Choroid plexus epithelial cell (primary cell): ENCODE measurements around the gene INAFM2.

Experiments
- DNase-seq: peaks from one replicate; pipeline ENCODE4 v3.0.0-alpha.2; 2010; ENCODE audit warnings: low read depth
- H3K4me3 ChIP-seq: 2 replicates; pipeline ENCODE4 v1.5.1; 2011; ENCODE audit warnings: low read depth, mild to moderate bottlenecking, control low read depth, low read length, moderate library complexity
- TF ChIP-seq, protein P1 (sequence below): conservative IDR thresholded peaks from 2 replicates; pipeline ENCODE4 v1.5.1; 2011; ENCODE audit warnings: low read depth, mild to moderate bottlenecking, control low read depth, inconsistent platforms, low read length, moderate library complexity

The INAFM2 gene

DNA sequence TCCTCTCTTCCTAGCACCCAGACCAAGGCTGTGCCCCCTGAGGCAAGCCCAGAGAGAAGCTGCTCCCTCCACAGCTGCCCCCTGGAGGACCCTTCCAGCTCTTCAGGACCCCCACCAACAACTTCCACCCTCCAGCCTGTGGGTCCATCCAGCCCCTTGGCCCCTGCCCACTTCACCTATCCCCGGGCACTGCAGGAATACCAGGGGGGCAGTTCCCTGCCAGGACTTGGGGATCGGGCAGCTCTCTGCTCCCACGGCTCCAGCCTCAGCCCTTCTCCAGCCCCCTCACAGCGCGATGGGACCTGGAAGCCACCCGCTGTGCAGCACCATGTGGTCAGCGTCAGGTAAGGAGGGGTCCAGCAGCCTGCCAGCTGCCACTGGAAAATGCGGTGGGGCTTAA lies 40.1 kb downstream of the INAFM2 start:
- TF ChIP-seq, protein P1, sequence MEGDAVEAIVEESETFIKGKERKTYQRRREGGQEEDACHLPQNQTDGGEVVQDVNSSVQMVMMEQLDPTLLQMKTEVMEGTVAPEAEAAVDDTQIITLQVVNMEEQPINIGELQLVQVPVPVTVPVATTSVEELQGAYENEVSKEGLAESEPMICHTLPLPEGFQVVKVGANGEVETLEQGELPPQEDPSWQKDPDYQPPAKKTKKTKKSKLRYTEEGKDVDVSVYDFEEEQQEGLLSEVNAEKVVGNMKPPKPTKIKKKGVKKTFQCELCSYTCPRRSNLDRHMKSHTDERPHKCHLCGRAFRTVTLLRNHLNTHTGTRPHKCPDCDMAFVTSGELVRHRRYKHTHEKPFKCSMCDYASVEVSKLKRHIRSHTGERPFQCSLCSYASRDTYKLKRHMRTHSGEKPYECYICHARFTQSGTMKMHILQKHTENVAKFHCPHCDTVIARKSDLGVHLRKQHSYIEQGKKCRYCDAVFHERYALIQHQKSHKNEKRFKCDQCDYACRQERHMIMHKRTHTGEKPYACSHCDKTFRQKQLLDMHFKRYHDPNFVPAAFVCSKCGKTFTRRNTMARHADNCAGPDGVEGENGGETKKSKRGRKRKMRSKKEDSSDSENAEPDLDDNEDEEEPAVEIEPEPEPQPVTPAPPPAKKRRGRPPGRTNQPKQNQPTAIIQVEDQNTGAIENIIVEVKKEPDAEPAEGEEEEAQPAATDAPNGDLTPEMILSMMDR, result no peak
- DNase-seq, result no peak
- H3K4me3 ChIP-seq, result no peak overlapping the region

DNA sequence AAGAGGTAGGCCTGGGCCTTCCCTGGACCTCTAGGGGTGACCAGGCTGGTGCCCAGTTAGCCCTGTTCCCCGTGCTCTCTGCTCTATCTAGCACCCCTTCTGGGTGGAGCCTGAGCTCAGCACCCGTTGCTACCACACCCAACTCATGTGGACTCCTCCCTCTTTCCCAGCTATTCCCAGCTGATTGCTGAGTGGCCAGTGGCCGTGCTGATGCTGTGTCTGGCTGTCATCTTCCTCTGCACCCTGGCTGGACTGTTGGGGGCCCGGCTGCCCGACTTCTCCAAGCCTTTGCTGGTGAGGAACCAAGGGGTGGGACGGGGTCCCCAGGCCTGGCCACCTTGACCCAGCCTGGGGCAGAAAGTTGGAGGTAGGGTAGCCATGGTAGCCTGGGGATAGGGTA lies 40.8 kb downstream of the INAFM2 start:
- no peak overlapping the region for H3K4me3 ChIP-seq
- DNase-seq, result no peak
- TF ChIP-seq, protein P1, result no peak

DNA sequence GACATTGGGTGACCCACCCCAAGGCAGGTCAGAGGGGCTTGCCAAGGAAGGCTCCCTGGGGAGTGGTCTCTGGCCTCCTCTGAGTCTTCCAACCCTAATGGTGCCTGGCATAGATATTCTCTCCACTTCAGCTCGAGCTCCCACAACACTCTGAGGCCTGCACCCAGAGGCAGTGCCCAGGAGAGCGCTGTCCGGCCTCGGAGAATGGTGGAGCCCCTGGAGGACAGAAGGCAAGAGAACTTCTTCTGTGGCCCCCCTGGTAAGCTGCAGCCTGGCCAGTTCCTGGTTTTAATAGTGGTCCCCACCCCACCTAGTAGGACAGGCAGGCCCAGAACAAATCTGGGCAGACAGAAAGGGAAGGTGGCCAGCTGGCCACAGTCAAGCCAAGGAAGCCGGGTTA lies 41.5 kb downstream of the INAFM2 start:
- TF ChIP-seq, protein P1, result no peak
- no peak for DNase-seq
- no peak overlapping the region for H3K4me3 ChIP-seq

DNA sequence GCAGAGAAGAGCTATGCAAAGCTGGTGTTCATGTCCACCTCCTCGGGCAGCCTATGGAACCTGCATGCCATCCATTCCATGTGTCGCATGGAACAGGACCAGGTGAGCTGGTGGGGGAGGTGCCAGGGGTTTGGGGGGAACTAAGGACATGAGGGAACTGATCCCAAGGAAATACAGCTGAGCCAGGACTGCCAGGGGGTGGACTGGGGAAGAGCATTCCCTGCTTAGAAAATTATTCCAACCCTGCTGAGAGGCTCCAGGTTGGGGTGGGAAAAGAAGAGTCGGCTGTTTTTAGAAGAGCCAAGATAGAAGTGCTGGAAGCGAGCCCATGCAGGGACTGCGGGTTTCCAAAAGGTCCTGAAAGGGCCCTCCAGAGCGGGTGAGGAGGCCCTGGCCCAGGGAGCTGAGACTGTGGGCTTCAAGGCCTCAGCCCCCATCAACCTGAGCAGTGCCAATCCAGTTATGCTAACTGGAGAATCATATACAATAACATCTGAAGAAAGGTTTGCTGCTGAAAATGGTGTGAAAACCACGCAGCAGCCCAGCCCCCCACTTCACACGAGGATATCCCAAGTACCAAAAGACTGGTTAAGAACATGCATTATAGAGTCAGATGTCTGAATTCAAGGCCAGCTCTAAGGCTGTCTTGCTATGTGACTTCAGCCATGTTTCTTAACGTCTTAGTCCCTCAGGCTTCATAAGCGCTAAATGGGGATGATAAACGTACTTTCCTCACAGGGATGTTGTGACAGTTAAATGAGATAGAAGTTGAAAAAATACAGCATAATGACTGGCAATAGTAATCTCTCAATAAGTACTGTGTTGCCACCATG lies 42.3 kb downstream of the INAFM2 start:
- no peak overlapping the region for H3K4me3 ChIP-seq
- TF ChIP-seq, protein P1, result no peak
- no peak for DNase-seq

DNA sequence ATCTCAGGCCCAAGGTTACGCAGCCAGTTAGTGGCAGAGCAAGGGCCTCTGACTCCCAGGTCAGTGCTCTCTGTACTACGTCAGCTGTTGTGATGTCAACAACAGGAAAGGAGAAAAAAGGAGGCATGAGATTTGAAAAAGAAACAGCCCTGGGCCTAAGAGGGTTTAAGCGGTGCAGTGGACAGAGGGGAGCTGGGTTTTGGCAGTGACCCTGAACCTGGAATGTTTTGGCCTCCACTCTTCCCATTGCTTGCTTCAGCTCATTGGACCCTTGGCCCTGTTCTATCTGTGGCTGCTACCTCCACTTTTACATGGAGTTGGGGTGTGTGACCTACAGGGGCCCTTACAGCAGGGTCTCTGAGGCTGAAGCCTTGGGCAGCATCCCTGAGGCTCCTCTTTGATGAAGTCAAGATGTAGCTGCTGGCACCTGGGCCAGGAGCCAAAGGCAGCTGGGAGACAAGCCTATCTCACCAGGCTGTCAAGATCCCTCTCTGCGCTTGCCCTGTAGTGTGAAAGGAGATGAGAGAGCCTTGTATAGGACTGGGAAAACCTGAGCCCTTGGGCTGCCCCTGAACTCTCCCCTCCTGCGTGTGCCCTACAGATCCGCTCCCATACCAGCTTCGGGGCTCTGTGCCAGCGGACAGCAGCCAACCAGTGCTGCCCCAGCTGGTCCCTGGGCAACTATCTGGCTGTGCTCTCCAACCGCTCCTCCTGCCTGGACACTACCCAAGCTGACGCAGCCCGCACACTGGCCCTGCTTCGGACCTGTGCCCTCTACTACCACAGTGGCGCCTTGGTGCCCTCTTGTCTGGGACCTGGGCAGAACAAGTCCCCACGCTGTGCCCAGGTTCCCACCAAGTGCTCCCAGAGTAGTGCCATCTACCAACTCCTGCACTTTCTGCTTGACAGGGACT lies 43.2 kb downstream of the INAFM2 start:
- no peak overlapping the region for H3K4me3 ChIP-seq
- DNase-seq, result no peak
- TF ChIP-seq, protein P1, result no peak

DNA sequence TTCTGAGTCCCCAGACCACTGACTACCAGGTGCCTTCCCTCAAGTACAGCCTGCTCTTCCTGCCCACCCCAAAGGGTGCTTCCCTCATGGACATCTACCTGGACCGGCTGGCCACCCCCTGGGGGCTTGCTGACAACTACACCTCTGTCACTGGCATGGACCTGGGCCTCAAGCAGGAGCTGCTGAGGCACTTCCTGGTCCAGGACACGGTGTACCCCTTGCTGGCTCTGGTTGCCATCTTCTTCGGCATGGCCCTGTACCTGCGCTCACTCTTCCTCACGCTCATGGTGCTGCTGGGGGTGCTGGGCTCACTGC lies 43.8 kb downstream of the INAFM2 start:
- DNase-seq, result no peak
- no peak overlapping the region for H3K4me3 ChIP-seq
- TF ChIP-seq, protein P1, result no peak
